ENCODE results near the gene NUCKS1. TPM values are rescaled to one million over a fixed set of nuclear protein-coding genes. Genes with fewer than 3 reads are reported as not detected.

Gene NUCKS1
- total and polyA plus RNA-seq, 8 donors, result 115 to 481 (median 371) TPM

DNA sequence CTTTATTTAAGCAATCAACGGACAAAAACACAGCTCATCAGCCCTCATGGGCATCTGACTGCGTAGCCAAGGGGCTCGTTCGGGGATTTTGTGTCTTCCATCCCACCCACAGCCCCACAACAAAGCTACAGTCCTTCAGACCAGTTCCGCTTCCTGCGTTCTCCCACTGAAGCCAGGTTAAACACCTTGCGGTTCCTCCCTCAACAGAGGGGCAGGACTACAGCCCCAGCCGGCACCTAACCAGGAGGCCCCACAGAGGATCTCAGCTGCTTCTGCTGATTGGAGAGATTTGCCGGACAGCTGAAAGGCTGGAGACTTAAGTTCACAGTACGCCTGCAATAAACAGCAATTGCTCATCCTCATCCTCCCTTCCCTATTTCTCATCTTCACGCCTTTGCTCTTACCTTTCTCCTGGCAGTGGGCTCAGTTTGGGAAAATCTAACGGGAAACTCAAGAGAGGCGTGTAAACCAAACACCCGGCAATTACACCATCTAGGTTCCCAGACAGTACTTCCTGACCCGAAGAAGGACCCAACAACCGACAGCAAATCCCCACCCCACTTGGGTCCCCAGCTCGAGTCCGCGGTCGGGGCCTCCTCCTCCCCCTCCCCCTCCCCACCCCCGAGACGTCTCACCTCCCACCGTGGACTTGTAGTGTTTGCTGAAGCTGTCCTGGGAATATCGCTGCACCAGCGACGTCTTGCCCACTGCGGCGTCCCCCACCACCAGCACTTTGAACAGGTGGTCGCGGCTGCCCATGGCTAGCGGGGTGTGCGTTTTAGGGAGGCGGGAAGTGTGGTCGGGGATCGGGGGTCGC, 24.4 kb upstream of the NUCKS1 start:
- ATAC-seq (peak; percentile 38), DNase-seq (peak in 2 of 4 donors; percentile 12 to 73)
- intact Hi-C loops (cut with DNase I), result no loop called here

DNA sequence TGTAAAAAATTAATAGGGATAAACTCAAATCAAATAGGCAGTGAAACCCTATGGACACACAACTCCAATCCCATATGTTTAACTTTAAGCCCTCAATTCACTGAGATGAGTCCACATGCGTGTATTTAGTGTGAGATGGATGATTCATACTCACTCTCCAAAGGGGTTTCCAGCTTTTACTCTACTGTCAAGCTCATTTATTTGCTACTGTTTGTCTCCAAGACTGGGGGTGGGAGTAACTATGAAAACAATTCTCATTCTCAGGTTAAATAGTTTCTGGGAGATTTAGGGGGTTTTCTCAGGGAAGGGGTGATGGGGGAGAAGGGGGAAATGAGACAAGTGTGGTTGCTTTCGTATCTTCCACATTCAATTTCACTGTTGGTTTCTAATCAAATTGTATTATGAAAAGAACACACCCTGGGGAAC, 22.6 kb upstream of the NUCKS1 start:
- TF ChIP-seq, protein P1, sequence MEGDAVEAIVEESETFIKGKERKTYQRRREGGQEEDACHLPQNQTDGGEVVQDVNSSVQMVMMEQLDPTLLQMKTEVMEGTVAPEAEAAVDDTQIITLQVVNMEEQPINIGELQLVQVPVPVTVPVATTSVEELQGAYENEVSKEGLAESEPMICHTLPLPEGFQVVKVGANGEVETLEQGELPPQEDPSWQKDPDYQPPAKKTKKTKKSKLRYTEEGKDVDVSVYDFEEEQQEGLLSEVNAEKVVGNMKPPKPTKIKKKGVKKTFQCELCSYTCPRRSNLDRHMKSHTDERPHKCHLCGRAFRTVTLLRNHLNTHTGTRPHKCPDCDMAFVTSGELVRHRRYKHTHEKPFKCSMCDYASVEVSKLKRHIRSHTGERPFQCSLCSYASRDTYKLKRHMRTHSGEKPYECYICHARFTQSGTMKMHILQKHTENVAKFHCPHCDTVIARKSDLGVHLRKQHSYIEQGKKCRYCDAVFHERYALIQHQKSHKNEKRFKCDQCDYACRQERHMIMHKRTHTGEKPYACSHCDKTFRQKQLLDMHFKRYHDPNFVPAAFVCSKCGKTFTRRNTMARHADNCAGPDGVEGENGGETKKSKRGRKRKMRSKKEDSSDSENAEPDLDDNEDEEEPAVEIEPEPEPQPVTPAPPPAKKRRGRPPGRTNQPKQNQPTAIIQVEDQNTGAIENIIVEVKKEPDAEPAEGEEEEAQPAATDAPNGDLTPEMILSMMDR (IDR thresholded peaks at IDR 0.05), result no peak
- DNase-seq (no peak), ATAC-seq (no peak)
- intact Hi-C loops (cut with DNase I), result no loop called here
- Histone ChIP-seq H3K9me3 (no peaks in the 10 kb centered on the region), H3K27ac (no peak overlapping the region), H3K36me3 (peaks cover 0 to 35% of the 10 kb centered on the region in 2 donors), H3K27me3 (no peaks in the 10 kb centered on the region), H3K4me3 (no peak overlapping the region), H3K4me1 (peaks cover 0 to 14% of the 10 kb centered on the region in 2 donors)

More for the DNA sequence above, 24.4 kb upstream of the NUCKS1 start:
- Histone ChIP-seq H3K4me3 (peak overlapping the region; percentile 52 to 73), H3K27me3 (no peaks in the 10 kb centered on the region), H3K27ac (peak overlapping the region; percentile 29 to 81), H3K4me1 (peaks cover 0 to 24% of the 10 kb centered on the region in 2 donors), H3K9me3 (no peaks in the 10 kb centered on the region), H3K36me3 (peaks cover 0 to 21% of the 10 kb centered on the region in 2 donors)
- TF ChIP-seq, protein P1 (IDR thresholded peaks at IDR 0.05), result no peak

DNA sequence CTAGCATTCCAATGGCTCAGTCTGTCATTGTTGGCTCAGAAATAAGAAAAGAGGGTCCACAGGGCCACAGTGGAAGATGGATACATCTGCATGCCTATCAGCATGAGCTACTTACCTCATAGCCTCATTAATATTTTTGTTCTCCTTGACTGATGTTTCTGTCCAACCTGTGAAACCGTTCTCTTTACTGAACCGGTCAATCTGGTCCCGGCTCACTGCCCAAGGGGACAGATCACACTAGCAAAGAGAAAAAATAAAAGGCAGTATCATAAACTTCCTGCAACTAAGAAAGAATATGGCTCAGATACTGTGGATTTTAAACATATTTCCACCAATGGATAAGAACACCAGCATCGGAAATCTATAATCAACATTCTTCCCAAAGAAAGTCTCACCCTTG, 20.6 kb upstream of the NUCKS1 start:
- Histone ChIP-seq H3K27me3 (no peaks in the 10 kb centered on the region), H3K4me3 (no peak overlapping the region)
- no peak for ATAC-seq

DNA sequence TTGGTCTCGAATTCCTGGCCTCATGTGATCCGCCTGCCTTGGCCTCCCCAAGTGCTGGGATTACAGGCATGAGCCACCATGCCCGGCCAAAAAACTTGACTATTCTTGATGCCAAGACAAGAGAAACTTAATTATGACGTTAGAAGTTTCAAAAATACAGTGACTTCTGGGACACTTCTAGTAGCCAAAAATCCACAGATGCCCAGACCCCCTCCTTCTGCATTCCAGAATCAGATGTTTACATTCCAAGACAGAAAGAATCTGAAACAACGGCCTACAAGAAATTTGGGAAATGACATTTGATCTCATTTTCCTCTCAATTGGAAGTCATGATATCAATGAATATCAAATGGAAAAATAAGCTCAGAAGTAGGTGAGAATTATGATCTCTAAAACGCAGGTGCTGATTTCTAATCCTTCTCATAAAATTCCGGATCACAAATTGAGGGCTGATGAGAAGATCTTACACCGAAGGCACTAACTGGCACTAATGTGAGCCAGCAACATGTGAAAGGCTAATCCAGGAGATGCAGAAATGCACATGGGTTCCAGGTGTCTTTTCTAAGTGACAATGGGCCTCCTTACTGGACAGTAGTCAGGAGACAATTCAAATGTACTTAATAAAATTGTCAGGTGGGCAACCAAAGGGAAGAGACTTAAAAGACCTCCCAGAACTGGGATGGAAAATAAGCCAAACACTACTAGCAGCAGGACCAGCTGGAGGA, 19.8 kb upstream of the NUCKS1 start:
- ATAC-seq, result no peak
- TF ChIP-seq, protein P1 (IDR thresholded peaks at IDR 0.05), result no peak
- Histone ChIP-seq H3K4me3 (no peak overlapping the region), H3K27me3 (no peaks in the 10 kb centered on the region), H3K27ac (no peak overlapping the region), H3K9me3 (no peaks in the 10 kb centered on the region), H3K36me3 (peaks cover 0 to 42% of the 10 kb centered on the region in 2 donors), H3K4me1 (peaks cover 0 to 7% of the 10 kb centered on the region in 2 donors)
- DNase-seq, result no peak
- intact Hi-C loops (cut with DNase I), result no loop called here

More for the DNA sequence above, 20.6 kb upstream of the NUCKS1 start:
- TF ChIP-seq, protein P1 (IDR thresholded peaks at IDR 0.05), result no peak
- intact Hi-C loops (cut with DNase I), result no loop called here
- Histone ChIP-seq H3K27ac (no peak overlapping the region), H3K9me3 (no peaks in the 10 kb centered on the region), H3K4me1 (peaks cover 0 to 10% of the 10 kb centered on the region in 2 donors), H3K36me3 (peaks cover 0 to 42% of the 10 kb centered on the region in 2 donors)
- no peak for DNase-seq

DNA sequence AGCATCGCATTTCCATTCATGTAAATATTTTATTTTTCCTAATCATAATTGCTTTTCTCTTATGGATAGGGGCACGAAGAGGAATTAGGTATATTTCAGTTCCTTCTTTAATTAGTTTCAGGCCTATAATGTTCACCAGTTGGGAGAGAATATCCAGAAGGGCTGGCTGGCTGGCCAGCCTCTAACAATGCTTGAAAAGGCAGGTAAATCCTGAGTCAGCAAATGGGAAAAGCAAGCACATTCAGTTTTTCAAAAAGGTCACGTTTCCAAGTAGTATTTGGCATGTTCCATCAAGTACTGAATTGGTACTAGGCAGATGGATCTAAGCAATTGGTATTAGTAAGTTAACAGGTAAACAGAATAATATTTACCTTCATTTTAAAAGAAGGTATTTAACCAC, 17.3 kb upstream of the NUCKS1 start:
- H3K4me3 ChIP-seq, result no peak overlapping the region
- no peak overlapping the region for H3K27ac ChIP-seq
- H3K36me3 ChIP-seq, result peaks cover 0 to 42% of the 10 kb centered on the region in 2 donors
- intact Hi-C loops (cut with DNase I), result no loop called here
- DNase-seq (no peak), ATAC-seq (no peak)
- no peaks in the 10 kb centered on the region for H3K27me3 ChIP-seq
- H3K4me1 ChIP-seq, result no peaks in the 10 kb centered on the region
- no peaks in the 10 kb centered on the region for H3K9me3 ChIP-seq
- TF ChIP-seq, protein P1 (IDR thresholded peaks at IDR 0.05), result no peak

Measured in left lung (tissue), 10 donors.